HEK293 (cell line): ENCODE results near the gene GADD45G.

ENCODE experiments used
- CTCF ChIA-PET: fragments of 350-600 bp; formaldehyde crosslinking; extraction: SDS; loops from one replicate; lab custom pipeline; 2021; ENCODE audit warnings: antibody characterized with exemption; lab: Yijun Ruan, JAX
- POLR2A ChIA-PET: fragments of 300-600 bp; formaldehyde crosslinking; extraction: SDS; loops from one replicate; lab custom pipeline; 2020; ENCODE audit warnings: antibody characterized with exemption, inconsistent platforms; lab: Yijun Ruan, JAX
- H3K27ac ChIP-seq: fragments of 200-500 bp; sonication (Bioruptor generic); 2 replicates; pipeline ENCODE4 v1.5.1; 2014; ENCODE audit warnings: low read depth, low read length, control low read depth, inconsistent platforms; ENCODE audit errors: extremely low read depth
- H3K36me3 ChIP-seq, 2 experiments: fragments of 200-500 bp in 1 of 2; sonication (Bioruptor generic) in 1 of 2; 1 replicate in 1 of 2; 2 replicates in 1 of 2; pipeline ENCODE4 v1.5.1; 2014 to 2017; ENCODE audit warnings: inconsistent platforms in 2 of 2, low read length in 2 of 2; ENCODE audit not compliant: control insufficient read depth in 2 of 2, insufficient read depth in 1 of 2
- H3K4me1 ChIP-seq: fragments of 200-500 bp; sonication (Bioruptor generic); 2 replicates; pipeline ENCODE4 v1.5.1; 2014; ENCODE audit warnings: mild to moderate bottlenecking, low read length, inconsistent platforms; ENCODE audit not compliant: control insufficient read depth, insufficient read depth
- H3K4me3 ChIP-seq: 2 replicates; pipeline ENCODE4 v1.5.1; 2011; ENCODE audit warnings: low read depth, mild to moderate bottlenecking, control low read depth, low read length, moderate library complexity
- H3K9me3 ChIP-seq: fragments of 200-500 bp; sonication (Bioruptor generic); 2 replicates; pipeline ENCODE4 v1.5.1; 2014; ENCODE audit warnings: low read depth, low read length, inconsistent platforms; ENCODE audit not compliant: control insufficient read depth, insufficient read depth
- ELK4 ChIP-seq: IDR thresholded peaks from 2 replicates; pipeline ENCODE4 v1.6.1; 2011; ENCODE audit warnings: mild to moderate bottlenecking, low read depth, low read length, borderline replicate concordance
- HOXC10 ChIP-seq: sonication (generic); formaldehyde crosslinking; IDR thresholded peaks from 2 replicates; pipeline ENCODE4 v1.8.1; 2023; ENCODE audit warnings: mild to moderate bottlenecking, missing genetic modification reagents
- KLF8 ChIP-seq: fragments of 450-650 bp; formaldehyde crosslinking; IDR thresholded peaks from 2 replicates; pipeline ENCODE4 v1.5.1; 2016; ENCODE audit warnings: missing biosample characterization, missing genetic modification characterization
- YY2 ChIP-seq: fragments of 450-650 bp; formaldehyde crosslinking; IDR thresholded peaks from 2 replicates; pipeline ENCODE4 v1.5.1; 2016; ENCODE audit warnings: missing biosample characterization, missing genetic modification characterization
- ZBTB20 ChIP-seq: fragments of 450-650 bp; formaldehyde crosslinking; IDR thresholded peaks from 2 replicates; pipeline ENCODE4 v1.5.1; 2016; ENCODE audit warnings: missing biosample characterization, missing genetic modification characterization
- ZBTB44 ChIP-seq: fragments of 450-650 bp; IDR thresholded peaks from 2 replicates; pipeline ENCODE4 v1.5.1; 2018; ENCODE audit warnings: missing biosample characterization, mild to moderate bottlenecking, missing genetic modification characterization
- ZFP41 ChIP-seq: fragments of 450-650 bp; formaldehyde crosslinking; IDR thresholded peaks from 2 replicates; pipeline ENCODE4 v1.5.1; 2016; ENCODE audit warnings: missing biosample characterization, missing genetic modification characterization, borderline replicate concordance
- ZIC2 ChIP-seq: fragments of 450-650 bp; formaldehyde crosslinking; IDR thresholded peaks from 2 replicates; pipeline ENCODE4 v1.5.1; 2016; ENCODE audit warnings: missing biosample characterization, missing genetic modification characterization
- ZNF138 ChIP-seq: fragments of 450-650 bp; formaldehyde crosslinking; IDR thresholded peaks from 2 replicates; pipeline ENCODE4 v1.5.1; 2016; ENCODE audit warnings: missing biosample characterization, missing genetic modification characterization, borderline replicate concordance
- ZNF140 ChIP-seq: fragments of 450-650 bp; formaldehyde crosslinking; IDR thresholded peaks from 2 replicates; pipeline ENCODE4 v1.5.1; 2016; ENCODE audit warnings: missing biosample characterization, missing genetic modification characterization
- ZNF157 ChIP-seq: fragments of 450-650 bp; formaldehyde crosslinking; IDR thresholded peaks from 2 replicates; pipeline ENCODE4 v1.5.1; 2016; ENCODE audit warnings: missing biosample characterization, missing genetic modification characterization
- ZNF174 ChIP-seq: fragments of 450-650 bp; formaldehyde crosslinking; IDR thresholded peaks from 2 replicates; pipeline ENCODE4 v1.5.0; 2017; ENCODE audit warnings: missing biosample characterization, mild to moderate bottlenecking, missing genetic modification characterization
- ZNF221 ChIP-seq: fragments of 450-650 bp; formaldehyde crosslinking; IDR thresholded peaks from 2 replicates; pipeline ENCODE4 v1.5.1; 2017; ENCODE audit warnings: missing biosample characterization, missing genetic modification characterization, borderline replicate concordance
- ZNF354C ChIP-seq: fragments of 450-650 bp; formaldehyde crosslinking; IDR thresholded peaks from 2 replicates; pipeline ENCODE4 v1.5.1; 2016; ENCODE audit warnings: missing biosample characterization, missing genetic modification characterization, low read depth, borderline replicate concordance
- ZNF488 ChIP-seq: fragments of 450-650 bp; formaldehyde crosslinking; IDR thresholded peaks from 2 replicates; pipeline ENCODE4 v1.5.1; 2016; ENCODE audit warnings: missing biosample characterization, missing genetic modification characterization
- ZNF501 ChIP-seq: fragments of 450-650 bp; formaldehyde crosslinking; IDR thresholded peaks from 2 replicates; pipeline ENCODE4 v1.5.1; 2016; ENCODE audit warnings: missing biosample characterization, missing genetic modification characterization
- ZNF513 ChIP-seq: fragments of 450-650 bp; IDR thresholded peaks from 2 replicates; pipeline ENCODE4 v1.5.1; 2018; ENCODE audit warnings: missing biosample characterization, missing genetic modification characterization
- ZNF521 ChIP-seq: fragments of 450-650 bp; formaldehyde crosslinking; IDR thresholded peaks from 2 replicates; pipeline ENCODE4 v1.5.1; 2017; ENCODE audit warnings: missing biosample characterization, mild to moderate bottlenecking, missing genetic modification characterization
- ZNF558 ChIP-seq: fragments of 450-650 bp; formaldehyde crosslinking; IDR thresholded peaks from 2 replicates; pipeline ENCODE4 v1.5.1; 2016; ENCODE audit warnings: missing biosample characterization, missing genetic modification characterization
- ZNF596 ChIP-seq: fragments of 450-650 bp; IDR thresholded peaks from 2 replicates; pipeline ENCODE4 v1.5.0; 2018; ENCODE audit warnings: missing biosample characterization, mild to moderate bottlenecking, missing genetic modification characterization, moderate library complexity
- ZNF600 ChIP-seq: fragments of 450-650 bp; formaldehyde crosslinking; IDR thresholded peaks from 2 replicates; pipeline ENCODE4 v1.5.1; 2016; ENCODE audit warnings: missing biosample characterization, missing genetic modification characterization
- ZNF629 ChIP-seq: fragments of 450-650 bp; formaldehyde crosslinking; IDR thresholded peaks from 2 replicates; pipeline ENCODE4 v1.5.1; 2017; ENCODE audit warnings: missing biosample characterization, missing genetic modification characterization
- ZNF664 ChIP-seq: fragments of 450-650 bp; formaldehyde crosslinking; IDR thresholded peaks from 2 replicates; pipeline ENCODE4 v1.5.1; 2016; ENCODE audit warnings: missing biosample characterization, missing genetic modification characterization
- ZNF692 ChIP-seq: fragments of 450-650 bp; formaldehyde crosslinking; IDR thresholded peaks from 2 replicates; pipeline ENCODE4 v1.5.1; 2016; ENCODE audit warnings: missing biosample characterization, missing genetic modification characterization
- ZNF791 ChIP-seq: fragments of 450-650 bp; formaldehyde crosslinking; IDR thresholded peaks from 2 replicates; pipeline ENCODE4 v1.5.1; 2016; ENCODE audit warnings: missing biosample characterization, missing genetic modification characterization

Gene GADD45G

GRCh38 chr9:89558948-89559347 lies 45.9 kb upstream of the GADD45G start:
- H3K9me3 ChIP-seq = no peaks in the 10 kb centered on the region
- H3K4me3 ChIP-seq = no peak overlapping the region
- CTCF ChIA-PET = interaction anchor here (1.1 to 3.1 kb wide), 2 partner anchors 10 to 487 kb away, joined by 3 to 20 read pairs; no protein-coding TSS in a partner anchor
- POLR2A ChIA-PET = no interaction called here
- H3K36me3 ChIP-seq = no peaks in the 10 kb centered on the region
- no peaks in the 10 kb centered on the region for H3K4me1 ChIP-seq
- no peak for TF ChIP-seq ZBTB44
- TF ChIP-seq ZNF513 (tag by site-specific recombination) = no peak
- no peak for TF ChIP-seq ZNF791 (tag by site-specific recombination)
- no peak for TF ChIP-seq KLF8 (tag by site-specific recombination)
- TF ChIP-seq ZNF664 (tag by site-specific recombination) = no peak
- no peak for TF ChIP-seq ZNF157
- TF ChIP-seq ZNF558 (tag by site-specific recombination) = no peak
- TF ChIP-seq ZNF521 = no peak
- TF ChIP-seq ZNF488 (tag by site-specific recombination) = no peak
- no peak for TF ChIP-seq ZBTB20 (tag by site-specific recombination)
- no peak for TF ChIP-seq ZNF174 (tag by site-specific recombination)
- TF ChIP-seq ZIC2 = no peak
- TF ChIP-seq ELK4 = no peak
- TF ChIP-seq ZNF138 (tag by site-specific recombination) = no peak
- TF ChIP-seq ZNF140 = no peak
- TF ChIP-seq ZFP41 = no peak
- TF ChIP-seq, all 188 proteins: peak for 0
- no peak overlapping the region for H3K27ac ChIP-seq

GRCh38 chr9:89562186-89562814 lies 42.5 kb upstream of the GADD45G start:
- H3K4me1 ChIP-seq = no peaks in the 10 kb centered on the region
- H3K9me3 ChIP-seq = no peaks in the 10 kb centered on the region
- no peak overlapping the region for H3K27ac ChIP-seq
- H3K36me3 ChIP-seq = no peaks in the 10 kb centered on the region
- POLR2A ChIA-PET = no interaction called here
- TF ChIP-seq ZNF600 (tag by site-specific recombination) (no peak), ZNF629 (no peak), ZNF221 (tag by site-specific recombination) (no peak), ZNF664 (tag by site-specific recombination) (no peak), ZFP41 (no peak), ELK4 (no peak), ZNF692 (no peak), ZNF596 (tag by site-specific recombination) (no peak), ZNF501 (no peak), YY2 (no peak), HOXC10 (CRISPR knock-in tag) (no peak), ZNF354C (no peak)
- CTCF ChIA-PET = interaction anchor here (0.7 to 1.8 kb wide), 6 partner anchors 13 to 430 kb away, joined by 3 to 11 read pairs (median 3); no protein-coding TSS in a partner anchor
- no peak overlapping the region for H3K4me3 ChIP-seq
